GM13976 (cell line): ENCODE measurements around the gene CDC42BPG.
"Not testable (repeated sequence)": the region's sequence is repeated elsewhere in the genome, so short reads cannot be mapped to it uniquely, and the experiment has no call there.

ENCODE experiments used
- DNase-seq: peaks from one replicate; pipeline ENCODE4 v3.0.0; 2012; ENCODE audit warnings: low spot score
- CTCF ChIP-seq: IDR thresholded peaks from 2 replicates; pipeline ENCODE4 v1.5.1; 2012; ENCODE audit warnings: borderline replicate concordance, mild to moderate bottlenecking; ENCODE audit not compliant: insufficient read depth; ENCODE audit errors: extremely low read depth, missing control alignments, control extremely low read depth
- in situ Hi-C: fragments of 300-500 bp; cut with MboI; formaldehyde crosslinking; loops from one replicate; pipeline ENCODE4 v1.12.0; 2022; ENCODE audit warnings: low sequenced_read_pairs, mixed read lengths, inconsistent platforms; ENCODE audit not compliant: unreplicated experiment

Gene CDC42BPG

GRCh38 chr11:64827451-64827839 is 17.0 kb downstream of the CDC42BPG start:
- TF ChIP-seq CTCF: no peak
- in situ Hi-C loops: no loop called here
- DNase-seq: no peak

- in situ Hi-C loops: no loop called here
- TF ChIP-seq CTCF: no peak
- no peak for DNase-seq
Measured at GRCh38 chr11:64826578-64827450, 17.6 kb downstream of the CDC42BPG start.

GRCh38 chr11:64826062-64826461 is 18.4 kb downstream of the CDC42BPG start:
- no peak for TF ChIP-seq CTCF
- DNase-seq: no peak
- in situ Hi-C loops: no loop called here

GRCh38 chr11:64823568-64824119 is 20.8 kb downstream of the CDC42BPG start:
- in situ Hi-C loops: no loop called here
- DNase-seq: no peak
- TF ChIP-seq CTCF: no peak

GRCh38 chr11:64817476-64817875 is 27.0 kb downstream of the CDC42BPG start:
- no peak for TF ChIP-seq CTCF
- in situ Hi-C loops: no loop called here
- no peak for DNase-seq

- DNase-seq, in situ Hi-C loops: not testable (repeated sequence)
Measured at GRCh38 chr11:64815433-64815832, 29.0 kb downstream of the CDC42BPG start.

- DNase-seq: no peak
- no peak for TF ChIP-seq CTCF
- in situ Hi-C loops: no loop called here
Measured at GRCh38 chr11:64814712-64815187, 29.7 kb downstream of the CDC42BPG start.
